IPS-NIHi7 (cell line): ENCODE data around the gene LZTS2.

Experiments used
- DNase-seq: peaks from one replicate; pipeline ENCODE4 v3.0.0; 2012; ENCODE audit warnings: mixed read lengths; ENCODE audit errors: extremely low spot score

LZTS2 gene

GRCh38 chr10:100978901-100979195 is 20.8 kb upstream of the LZTS2 start:
- DNase-seq: no peak

GRCh38 chr10:100979791-100980272 is 19.8 kb upstream of the LZTS2 start:
- DNase-seq: no peak

- DNase-seq: no peak
These were observed 19.3 kb upstream of the LZTS2 start for GRCh38 chr10:100980311-100980710.

GRCh38 chr10:100980711-100981110 is 18.9 kb upstream of the LZTS2 start:
- DNase-seq: no peak

- no peak for DNase-seq
These were observed 18.3 kb upstream of the LZTS2 start for GRCh38 chr10:100981178-100981772.

GRCh38 chr10:100982916-100983830 is 16.4 kb upstream of the LZTS2 start:
- no peak for DNase-seq

GRCh38 chr10:100983868-100984671 is 15.5 kb upstream of the LZTS2 start:
- DNase-seq: no peak

- no peak for DNase-seq
These were observed 14.9 kb upstream of the LZTS2 start for GRCh38 chr10:100984672-100985177.

GRCh38 chr10:100985336-100985735 is 14.3 kb upstream of the LZTS2 start:
- DNase-seq: no peak

- DNase-seq: no peak
These were observed 13.0 kb upstream of the LZTS2 start for GRCh38 chr10:100986623-100986951.

GRCh38 chr10:100986952-100987684 is 12.5 kb upstream of the LZTS2 start, which contains the start of the genes MRPL43 and TWNK:
Gene MRPL43 (minus strand): TSS chr10:100987497. CDS start chr10:100987443, 54 bp downstream.
Gene TWNK (plus strand): TSS chr10:100987543. CDS start chr10:100988211, 668 bp downstream.
- peak; percentile 88 for DNase-seq

- no peak for DNase-seq
These were observed 11.9 kb upstream of the LZTS2 start for GRCh38 chr10:100987685-100988049.

- DNase-seq: no peak
These were observed 11.4 kb upstream of the LZTS2 start for GRCh38 chr10:100988166-100988565.

GRCh38 chr10:100989088-100989487 is 10.5 kb upstream of the LZTS2 start:
- no peak for DNase-seq

GRCh38 chr10:100993986-100994708 is 5.5 kb upstream of the LZTS2 start:
- DNase-seq: peak; percentile 53

GRCh38 chr10:100995181-100995580 is 4.4 kb upstream of the LZTS2 start:
- no peak for DNase-seq

- peak; percentile 85 for DNase-seq
These were observed 2.8 kb upstream of the LZTS2 start for GRCh38 chr10:100996678-100997359.

GRCh38 chr10:100997360-100998182 is 2.0 kb upstream of the LZTS2 start:
- DNase-seq: peak; percentile 84
